ENCODE results near the gene PRKN. TPM values are rescaled to one million over a fixed set of nuclear protein-coding genes. Genes with fewer than 3 reads are reported as not detected.

Gene PRKN
- total and polyA plus RNA-seq, 2 experiments from 2014 or later = 0.10 to 0.84 TPM

DNA sequence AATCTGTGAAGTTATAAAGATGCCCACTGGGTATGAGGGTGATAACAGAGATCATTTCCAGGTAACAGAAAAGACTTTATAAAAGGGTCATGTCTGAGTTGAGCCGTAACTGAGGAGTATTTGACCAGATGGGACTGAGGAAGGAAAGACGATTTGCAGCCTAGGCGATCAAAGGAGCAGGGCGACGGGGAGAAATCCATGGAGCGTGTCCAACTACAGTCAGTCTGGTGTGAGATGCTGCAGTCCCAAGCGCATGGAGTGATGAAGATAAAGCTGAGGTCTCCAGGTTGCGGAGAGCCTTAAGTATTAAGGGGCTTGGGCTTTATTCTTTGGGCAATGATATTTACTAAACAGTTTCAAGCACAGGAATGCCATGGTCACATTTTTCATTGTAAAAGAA lies 166.7 kb downstream of the PRKN start:
- Histone ChIP-seq H3K27me3 (ENCODE audit: insufficient read depth) (no peaks in the 10 kb centered on the region), H2AFZ (no peak overlapping the region), H3K27ac (ENCODE audit: low read depth) (no peak overlapping the region), H3K4me1 (ENCODE audit: insufficient read depth) (no peaks in the 10 kb centered on the region), H3K4me2 (no peak overlapping the region), H4K20me1 (replicated peaks; ENCODE audit: insufficient read depth) (no peaks in the 10 kb centered on the region), H3K9me2 (ENCODE audit: insufficient read depth) (no peaks in the 10 kb centered on the region), H3K79me2 (replicated peaks; ENCODE audit: insufficient read depth) (no peaks in the 10 kb centered on the region), H3K36me3 (ENCODE audit: insufficient read depth) (no peaks in the 10 kb centered on the region; the same call in 1 of the 2 replicates), H3K4me3 (no peak overlapping the region), H3F3A (replicated peaks; ENCODE audit: low read depth) (no peaks in the 10 kb centered on the region)
- TF ChIP-seq ZNF114 (CRISPR knock-in tag; IDR thresholded peaks at IDR 0.05) (no peak), CREB1 (CRISPR knock-in tag; IDR thresholded peaks at IDR 0.05; ENCODE audit: low read depth) (no peak), EZH2 (IDR thresholded peaks at IDR 0.05; ENCODE audit: low read depth, unreplicated experiment) (no peak), NANOG (IDR thresholded peaks at IDR 0.05; ENCODE audit: borderline replicate concordance) (no peak), EZH2phosphoT487 (IDR thresholded peaks at IDR 0.05; ENCODE audit: unreplicated experiment) (no peak), STAT1 (IDR thresholded peaks at IDR 0.05; ENCODE audit: unreplicated experiment) (no peak)
- TF ChIP-seq, protein P1, sequence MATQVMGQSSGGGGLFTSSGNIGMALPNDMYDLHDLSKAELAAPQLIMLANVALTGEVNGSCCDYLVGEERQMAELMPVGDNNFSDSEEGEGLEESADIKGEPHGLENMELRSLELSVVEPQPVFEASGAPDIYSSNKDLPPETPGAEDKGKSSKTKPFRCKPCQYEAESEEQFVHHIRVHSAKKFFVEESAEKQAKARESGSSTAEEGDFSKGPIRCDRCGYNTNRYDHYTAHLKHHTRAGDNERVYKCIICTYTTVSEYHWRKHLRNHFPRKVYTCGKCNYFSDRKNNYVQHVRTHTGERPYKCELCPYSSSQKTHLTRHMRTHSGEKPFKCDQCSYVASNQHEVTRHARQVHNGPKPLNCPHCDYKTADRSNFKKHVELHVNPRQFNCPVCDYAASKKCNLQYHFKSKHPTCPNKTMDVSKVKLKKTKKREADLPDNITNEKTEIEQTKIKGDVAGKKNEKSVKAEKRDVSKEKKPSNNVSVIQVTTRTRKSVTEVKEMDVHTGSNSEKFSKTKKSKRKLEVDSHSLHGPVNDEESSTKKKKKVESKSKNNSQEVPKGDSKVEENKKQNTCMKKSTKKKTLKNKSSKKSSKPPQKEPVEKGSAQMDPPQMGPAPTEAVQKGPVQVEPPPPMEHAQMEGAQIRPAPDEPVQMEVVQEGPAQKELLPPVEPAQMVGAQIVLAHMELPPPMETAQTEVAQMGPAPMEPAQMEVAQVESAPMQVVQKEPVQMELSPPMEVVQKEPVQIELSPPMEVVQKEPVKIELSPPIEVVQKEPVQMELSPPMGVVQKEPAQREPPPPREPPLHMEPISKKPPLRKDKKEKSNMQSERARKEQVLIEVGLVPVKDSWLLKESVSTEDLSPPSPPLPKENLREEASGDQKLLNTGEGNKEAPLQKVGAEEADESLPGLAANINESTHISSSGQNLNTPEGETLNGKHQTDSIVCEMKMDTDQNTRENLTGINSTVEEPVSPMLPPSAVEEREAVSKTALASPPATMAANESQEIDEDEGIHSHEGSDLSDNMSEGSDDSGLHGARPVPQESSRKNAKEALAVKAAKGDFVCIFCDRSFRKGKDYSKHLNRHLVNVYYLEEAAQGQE (IDR thresholded peaks at IDR 0.05; ENCODE audit: unreplicated experiment) = no peak
- TF ChIP-seq, protein P2, sequence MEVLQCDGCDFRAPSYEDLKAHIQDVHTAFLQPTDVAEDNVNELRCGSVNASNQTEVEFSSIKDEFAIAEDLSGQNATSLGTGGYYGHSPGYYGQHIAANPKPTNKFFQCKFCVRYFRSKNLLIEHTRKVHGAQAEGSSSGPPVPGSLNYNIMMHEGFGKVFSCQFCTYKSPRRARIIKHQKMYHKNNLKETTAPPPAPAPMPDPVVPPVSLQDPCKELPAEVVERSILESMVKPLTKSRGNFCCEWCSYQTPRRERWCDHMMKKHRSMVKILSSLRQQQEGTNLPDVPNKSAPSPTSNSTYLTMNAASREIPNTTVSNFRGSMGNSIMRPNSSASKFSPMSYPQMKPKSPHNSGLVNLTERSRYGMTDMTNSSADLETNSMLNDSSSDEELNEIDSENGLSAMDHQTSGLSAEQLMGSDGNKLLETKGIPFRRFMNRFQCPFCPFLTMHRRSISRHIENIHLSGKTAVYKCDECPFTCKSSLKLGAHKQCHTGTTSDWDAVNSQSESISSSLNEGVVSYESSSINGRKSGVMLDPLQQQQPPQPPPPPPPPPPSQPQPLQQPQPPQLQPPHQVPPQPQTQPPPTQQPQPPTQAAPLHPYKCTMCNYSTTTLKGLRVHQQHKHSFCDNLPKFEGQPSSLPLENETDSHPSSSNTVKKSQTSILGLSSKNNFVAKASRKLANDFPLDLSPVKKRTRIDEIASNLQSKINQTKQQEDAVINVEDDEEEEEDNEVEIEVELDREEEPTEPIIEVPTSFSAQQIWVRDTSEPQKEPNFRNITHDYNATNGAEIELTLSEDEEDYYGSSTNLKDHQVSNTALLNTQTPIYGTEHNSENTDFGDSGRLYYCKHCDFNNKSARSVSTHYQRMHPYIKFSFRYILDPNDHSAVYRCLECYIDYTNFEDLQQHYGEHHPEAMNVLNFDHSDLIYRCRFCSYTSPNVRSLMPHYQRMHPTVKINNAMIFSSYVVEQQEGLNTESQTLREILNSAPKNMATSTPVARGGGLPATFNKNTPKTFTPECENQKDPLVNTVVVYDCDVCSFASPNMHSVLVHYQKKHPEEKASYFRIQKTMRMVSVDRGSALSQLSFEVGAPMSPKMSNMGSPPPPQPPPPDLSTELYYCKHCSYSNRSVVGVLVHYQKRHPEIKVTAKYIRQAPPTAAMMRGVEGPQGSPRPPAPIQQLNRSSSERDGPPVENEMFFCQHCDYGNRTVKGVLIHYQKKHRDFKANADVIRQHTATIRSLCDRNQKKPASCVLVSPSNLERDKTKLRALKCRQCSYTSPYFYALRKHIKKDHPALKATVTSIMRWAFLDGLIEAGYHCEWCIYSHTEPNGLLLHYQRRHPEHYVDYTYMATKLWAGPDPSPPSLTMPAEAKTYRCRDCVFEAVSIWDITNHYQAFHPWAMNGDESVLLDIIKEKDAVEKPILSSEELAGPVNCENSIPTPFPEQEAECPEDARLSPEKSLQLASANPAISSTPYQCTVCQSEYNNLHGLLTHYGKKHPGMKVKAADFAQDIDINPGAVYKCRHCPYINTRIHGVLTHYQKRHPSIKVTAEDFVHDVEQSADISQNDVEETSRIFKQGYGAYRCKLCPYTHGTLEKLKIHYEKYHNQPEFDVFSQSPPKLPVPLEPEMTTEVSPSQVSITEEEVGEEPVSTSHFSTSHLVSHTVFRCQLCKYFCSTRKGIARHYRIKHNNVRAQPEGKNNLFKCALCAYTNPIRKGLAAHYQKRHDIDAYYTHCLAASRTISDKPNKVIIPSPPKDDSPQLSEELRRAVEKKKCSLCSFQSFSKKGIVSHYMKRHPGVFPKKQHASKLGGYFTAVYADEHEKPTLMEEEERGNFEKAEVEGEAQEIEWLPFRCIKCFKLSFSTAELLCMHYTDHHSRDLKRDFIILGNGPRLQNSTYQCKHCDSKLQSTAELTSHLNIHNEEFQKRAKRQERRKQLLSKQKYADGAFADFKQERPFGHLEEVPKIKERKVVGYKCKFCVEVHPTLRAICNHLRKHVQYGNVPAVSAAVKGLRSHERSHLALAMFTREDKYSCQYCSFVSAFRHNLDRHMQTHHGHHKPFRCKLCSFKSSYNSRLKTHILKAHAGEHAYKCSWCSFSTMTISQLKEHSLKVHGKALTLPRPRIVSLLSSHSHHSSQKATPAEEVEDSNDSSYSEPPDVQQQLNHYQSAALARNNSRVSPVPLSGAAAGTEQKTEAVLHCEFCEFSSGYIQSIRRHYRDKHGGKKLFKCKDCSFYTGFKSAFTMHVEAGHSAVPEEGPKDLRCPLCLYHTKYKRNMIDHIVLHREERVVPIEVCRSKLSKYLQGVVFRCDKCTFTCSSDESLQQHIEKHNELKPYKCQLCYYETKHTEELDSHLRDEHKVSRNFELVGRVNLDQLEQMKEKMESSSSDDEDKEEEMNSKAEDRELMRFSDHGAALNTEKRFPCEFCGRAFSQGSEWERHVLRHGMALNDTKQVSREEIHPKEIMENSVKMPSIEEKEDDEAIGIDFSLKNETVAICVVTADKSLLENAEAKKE (CRISPR knock-in tag; IDR thresholded peaks at IDR 0.05) = no peak
- Mint-ChIP-seq H3K27ac (no peak overlapping the region), H3K9me3 (peaks cover 3% of the 10 kb centered on the region; the same call in 1 of the 3 replicates), H3K4me3 (no peak overlapping the region), H3K36me3 (ENCODE audit: low read depth) (no peaks in the 10 kb centered on the region; the same call in 1 of the 3 replicates), H3K27me3 (ENCODE audit: insufficient read depth, low read depth, poor library complexity) (peaks cover 8% of the 10 kb centered on the region), H3K4me1 (peaks cover 4% of the 10 kb centered on the region; the same call in 1 of the 3 replicates)
- ATAC-seq (no peak), DNase-seq (ENCODE audit: low spot score) (no peak)

Data from GM23338 (cell line).